Measurements from ENCODE around the gene CD209.
"Not testable (repeated sequence)": the region's sequence is repeated elsewhere in the genome, so short reads cannot be mapped to it uniquely, and the experiment has no call there.

Gene CD209

DNA sequence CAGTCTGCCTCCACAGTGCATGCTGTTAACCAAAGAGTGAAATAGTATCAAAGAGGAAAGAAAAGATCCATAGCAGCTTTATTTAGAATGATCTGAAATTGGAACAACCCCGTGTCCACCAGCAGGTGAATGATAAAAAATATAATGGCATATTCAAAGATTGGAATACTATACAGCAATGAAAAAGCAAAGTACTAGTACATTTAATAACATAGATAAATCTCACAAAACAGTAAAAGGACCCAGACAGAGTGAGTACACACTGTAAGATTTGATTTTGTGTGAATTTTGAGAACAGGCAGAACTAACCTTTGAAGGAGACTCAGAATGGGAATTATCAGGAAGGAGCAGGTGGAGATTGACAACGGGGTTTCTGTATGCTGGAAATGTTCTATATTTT lies 837 bp upstream of the CD209 start:
- H3K4me3 ChIP-seq (ENCODE audit: low read depth, low read length), result no peak overlapping the region
- TF ChIP-seq CTCF (IDR thresholded peaks at IDR 0.05; ENCODE audit: low read depth, low read length), result no peak
- DNase-seq (ENCODE audit: low read depth, low spot score), result no peak
- in situ Hi-C loops (cut with HindIII; ENCODE audit: low sequenced_read_pairs), result no loop called here

DNA sequence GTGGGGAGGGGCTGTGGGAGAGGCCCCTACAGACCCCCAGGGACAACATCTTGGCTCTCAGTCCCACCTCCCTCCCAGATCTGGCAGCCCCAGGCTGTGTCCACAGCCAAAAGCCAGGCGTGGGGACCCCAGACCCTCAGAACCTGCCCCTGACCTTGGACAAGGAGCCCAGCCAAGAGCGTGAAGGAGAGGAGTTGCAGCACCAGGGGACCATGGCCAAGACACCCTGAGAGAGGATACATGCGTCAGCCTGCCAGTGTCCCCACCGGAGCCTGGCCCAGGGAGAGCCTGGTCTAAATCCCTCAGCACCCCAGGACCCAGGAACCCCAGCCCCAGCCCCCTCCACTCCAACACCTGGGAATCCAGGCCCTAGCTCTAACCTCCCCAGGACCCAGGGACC lies 1.0 kb downstream of the CD209 start:
- H3K4me3 ChIP-seq (ENCODE audit: low read depth, low read length); in situ Hi-C loops (cut with HindIII; ENCODE audit: low sequenced_read_pairs); DNase-seq (ENCODE audit: low read depth, low spot score): not testable (repeated sequence)

- no peak for TF ChIP-seq CTCF (IDR thresholded peaks at IDR 0.05; ENCODE audit: low read depth, low read length)
- in situ Hi-C loops (cut with HindIII; ENCODE audit: low sequenced_read_pairs), result no loop called here
- no peak for DNase-seq (ENCODE audit: low read depth, low spot score)
- no peak overlapping the region for H3K4me3 ChIP-seq (ENCODE audit: low read depth, low read length)
These were observed 2.3 kb downstream of the CD209 start for GRCh38 chr19:7744871-7745650.

DNA sequence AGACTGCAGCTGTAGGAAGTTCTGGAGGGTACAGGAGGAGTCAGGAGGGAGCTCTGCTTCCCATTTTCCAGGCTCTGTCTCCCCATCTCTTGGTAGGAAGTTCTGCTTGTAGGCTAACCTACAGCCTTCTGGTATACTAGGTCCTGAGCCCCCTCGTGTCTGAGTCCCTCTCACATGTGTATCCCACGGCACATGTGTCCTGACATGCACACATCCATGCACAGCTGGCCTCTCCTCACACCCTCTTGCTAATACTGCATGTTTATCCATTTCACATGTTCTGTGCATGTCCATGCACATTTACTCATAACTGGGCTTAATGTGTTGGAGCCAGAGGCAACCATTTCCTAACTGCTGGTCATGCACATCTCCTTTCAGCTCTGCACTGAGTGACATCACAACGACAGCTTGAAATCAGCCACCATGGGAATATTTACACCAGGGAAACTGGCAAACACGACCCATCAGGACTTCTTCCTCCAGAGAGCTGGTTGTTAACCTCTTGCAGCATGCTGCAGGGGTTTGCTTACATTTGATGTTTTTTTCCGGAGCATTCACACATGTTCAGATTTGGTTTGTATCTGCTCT lies 3.0 kb downstream of the CD209 start:
- no peak for TF ChIP-seq CTCF (IDR thresholded peaks at IDR 0.05; ENCODE audit: low read depth, low read length)
- H3K4me3 ChIP-seq (ENCODE audit: low read depth, low read length), result no peak overlapping the region
- in situ Hi-C loops (cut with HindIII; ENCODE audit: low sequenced_read_pairs), result no loop called here
- DNase-seq (ENCODE audit: low read depth, low spot score), result no peak

- in situ Hi-C loops (cut with HindIII; ENCODE audit: low sequenced_read_pairs), result no loop called here
- DNase-seq (ENCODE audit: low read depth, low spot score), result no peak
- no peak for TF ChIP-seq CTCF (IDR thresholded peaks at IDR 0.05; ENCODE audit: low read depth, low read length)
- no peak overlapping the region for H3K4me3 ChIP-seq (ENCODE audit: low read depth, low read length)
These were observed 3.9 kb downstream of the CD209 start for GRCh38 chr19:7743425-7743841.

DNA sequence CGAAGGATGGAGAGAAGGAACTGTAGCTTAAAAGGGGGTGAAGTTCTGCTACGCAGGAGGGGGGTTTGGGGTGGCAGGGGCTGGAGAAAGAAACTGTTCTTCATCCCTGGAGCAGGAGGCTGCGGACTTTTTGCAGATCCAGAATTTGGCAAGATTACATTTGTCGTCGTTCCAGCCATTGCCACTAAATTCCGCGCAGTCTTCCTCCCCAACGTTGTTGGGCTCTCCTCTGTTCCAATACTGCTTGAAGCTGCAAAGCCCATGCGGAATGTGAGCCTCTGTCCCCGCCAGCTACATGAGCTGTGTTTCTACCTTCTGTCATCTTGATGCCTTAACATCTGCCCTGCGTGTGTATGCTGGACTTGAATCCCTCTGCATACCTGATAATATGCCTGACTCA lies 4.3 kb downstream of the CD209 start:
- no peak for DNase-seq (ENCODE audit: low read depth, low spot score)
- H3K4me3 ChIP-seq (ENCODE audit: low read depth, low read length), result no peak overlapping the region
- in situ Hi-C loops (cut with HindIII; ENCODE audit: low sequenced_read_pairs), result no loop called here
- TF ChIP-seq CTCF (IDR thresholded peaks at IDR 0.05; ENCODE audit: low read depth, low read length), result no peak

DNA sequence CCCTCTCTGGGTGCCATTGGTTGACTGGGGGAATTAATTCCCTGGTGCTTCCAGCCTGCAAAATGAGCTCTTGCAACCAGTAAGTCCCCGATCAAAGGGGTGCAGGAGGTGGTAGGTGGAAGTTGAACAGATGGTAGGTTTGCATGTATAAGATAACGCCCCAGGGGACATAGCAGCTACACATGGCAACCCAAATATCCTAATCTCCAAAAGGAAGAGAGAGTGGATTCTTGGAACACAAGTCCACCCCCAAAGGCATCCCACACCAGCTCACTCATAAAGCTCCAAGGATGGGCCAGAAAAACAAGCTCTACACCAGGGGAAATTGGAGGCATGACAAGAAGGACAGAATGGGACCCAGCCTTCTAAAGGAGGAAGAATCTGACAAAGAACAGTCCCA lies 4.8 kb downstream of the CD209 start:
- no peak overlapping the region for H3K4me3 ChIP-seq (ENCODE audit: low read depth, low read length)
- DNase-seq (ENCODE audit: low read depth, low spot score), result no peak
- no peak for TF ChIP-seq CTCF (IDR thresholded peaks at IDR 0.05; ENCODE audit: low read depth, low read length)
- in situ Hi-C loops (cut with HindIII; ENCODE audit: low sequenced_read_pairs), result no loop called here

All from astrocyte of the spinal cord (primary cell).